ENCODE results near the gene LILRA6.
"Not testable (repeated sequence)": the region's sequence is repeated elsewhere in the genome, so short reads cannot be mapped to it uniquely, and the experiment has no call there.

Gene LILRA6

GRCh38 chr19:54262470-54262869 is 19.9 kb upstream of the LILRA6 start:
- no peak for DNase-seq (ENCODE audit: low spot score)

- DNase-seq (ENCODE audit: low spot score), result no peak
These were observed 19.5 kb upstream of the LILRA6 start for GRCh38 chr19:54262066-54262465.

- DNase-seq (ENCODE audit: low spot score), result no peak
These were observed 14.5 kb upstream of the LILRA6 start, which contains the start of gene LILRB5 for GRCh38 chr19:54257116-54257480. TSS of gene LILRB5 (minus strand) at chr19:54257273. CDS start at chr19:54257193, 80 bp downstream.

GRCh38 chr19:54256250-54257115 is 13.9 kb upstream of the LILRA6 start:
- DNase-seq (ENCODE audit: low spot score), result no peak

GRCh38 chr19:54255105-54255775 is 12.7 kb upstream of the LILRA6 start:
- no peak for DNase-seq (ENCODE audit: low spot score)

- no peak for DNase-seq (ENCODE audit: low spot score)
These were observed 11.8 kb upstream of the LILRA6 start for GRCh38 chr19:54254195-54254906.

GRCh38 chr19:54253331-54254194 is 11.0 kb upstream of the LILRA6 start:
- DNase-seq (ENCODE audit: low spot score), result no peak

- DNase-seq (ENCODE audit: low spot score), result no peak
These were observed 10.3 kb upstream of the LILRA6 start for GRCh38 chr19:54252845-54253244.

GRCh38 chr19:54252243-54252642 is 9.7 kb upstream of the LILRA6 start:
- no peak for DNase-seq (ENCODE audit: low spot score)

GRCh38 chr19:54248016-54248601 is 5.5 kb upstream of the LILRA6 start:
- DNase-seq (ENCODE audit: low spot score), result no peak

GRCh38 chr19:54247106-54247930 is 4.7 kb upstream of the LILRA6 start:
- DNase-seq (ENCODE audit: low spot score), result no peak

GRCh38 chr19:54245936-54246335 is 3.3 kb upstream of the LILRA6 start:
- DNase-seq (ENCODE audit: low spot score), result no peak

GRCh38 chr19:54243809-54244208 is 1.2 kb upstream of the LILRA6 start:
- not testable (repeated sequence) for DNase-seq (ENCODE audit: low spot score)

- DNase-seq (ENCODE audit: low spot score), result not testable (repeated sequence)
These were observed 356 bp downstream of the LILRA6 start for GRCh38 chr19:54242234-54242633.

GRCh38 chr19:54240372-54241336 is 1.9 kb downstream of the LILRA6 start:
- not testable (repeated sequence) for DNase-seq (ENCODE audit: low spot score)

GRCh38 chr19:54239491-54240371 is 2.9 kb downstream of the LILRA6 start:
- not testable (repeated sequence) for DNase-seq (ENCODE audit: low spot score)

- no peak for DNase-seq (ENCODE audit: low spot score)
These were observed 8.6 kb downstream of the LILRA6 start for GRCh38 chr19:54233941-54234340.
